SW 1271 (cell line): Measurements from ENCODE around the gene SPTAN1.
"Not testable (repeated sequence)": the region's sequence is repeated elsewhere in the genome, so short reads cannot be mapped to it uniquely, and the experiment has no call there.

Source experiments
- DNase-seq, 2 experiments: peaks; one replicate each; lab custom pipeline; 2025; lab: John Stamatoyannopoulos, UW

SPTAN1 gene

GRCh38 chr9:128552744-128553440, 505 bp downstream of the SPTAN1 start:
- DNase-seq = peak in 1 of 2 experiments; percentile 28

GRCh38 chr9:128553728-128554127, 1.3 kb downstream of the SPTAN1 start:
- peak; percentile 50 to 77 for DNase-seq

GRCh38 chr9:128554155-128554862, 1.9 kb downstream of the SPTAN1 start:
- DNase-seq = peak; percentile 69 to 87

- peak; percentile 28 to 78 for DNase-seq
Measured at GRCh38 chr9:128555180-128555721, 2.9 kb downstream of the SPTAN1 start.

- no peak for DNase-seq
Measured at GRCh38 chr9:128556276-128556675, 3.9 kb downstream of the SPTAN1 start.

- no peak for DNase-seq
Measured at GRCh38 chr9:128556926-128557634, 4.7 kb downstream of the SPTAN1 start.

- peak in 1 of 2 experiments; percentile 74 for DNase-seq
Measured at GRCh38 chr9:128558431-128559310, 6.3 kb downstream of the SPTAN1 start.

- DNase-seq = no peak
Measured at GRCh38 chr9:128565578-128565977, 13.2 kb downstream of the SPTAN1 start.

GRCh38 chr9:128568470-128569078, 16.2 kb downstream of the SPTAN1 start:
- no peak for DNase-seq

- no peak for DNase-seq
Measured at GRCh38 chr9:128575469-128575868, 23.1 kb downstream of the SPTAN1 start.

- DNase-seq = no peak
Measured at GRCh38 chr9:128575916-128576315, 23.5 kb downstream of the SPTAN1 start.

GRCh38 chr9:128577206-128577605, 24.8 kb downstream of the SPTAN1 start:
- DNase-seq = no peak

- DNase-seq = no peak
Measured at GRCh38 chr9:128579194-128579593, 26.8 kb downstream of the SPTAN1 start.

- no peak for DNase-seq
Measured at GRCh38 chr9:128580731-128581130, 28.3 kb downstream of the SPTAN1 start.

- DNase-seq = not testable (repeated sequence)
Measured at GRCh38 chr9:128585155-128585554, 32.8 kb downstream of the SPTAN1 start.

GRCh38 chr9:128586934-128587333, 34.5 kb downstream of the SPTAN1 start:
- not testable (repeated sequence) for DNase-seq

GRCh38 chr9:128587453-128587852, 35.1 kb downstream of the SPTAN1 start:
- DNase-seq = no peak

GRCh38 chr9:128588581-128589233, 36.3 kb downstream of the SPTAN1 start:
- no peak for DNase-seq

GRCh38 chr9:128593039-128593438, 40.7 kb downstream of the SPTAN1 start:
- no peak for DNase-seq

GRCh38 chr9:128593856-128594255, 41.5 kb downstream of the SPTAN1 start:
- no peak for DNase-seq

GRCh38 chr9:128595471-128595870, 43.1 kb downstream of the SPTAN1 start:
- DNase-seq = no peak
